ENCODE data around the gene HEATR5A. TPM values are rescaled to one million over a fixed set of nuclear protein-coding genes. Genes with fewer than 3 reads are reported as not detected.
A peak's percentile ranks its signal among the peaks of the same experiment; 100 is the strongest.

Gene HEATR5A
- polyA plus RNA-seq (2011; rRNA removed) (47.1 and 49.5 TPM in 2 replicates), polyA plus RNA-seq (2017; fragmentation: RNase III; extraction: RNeasy Plus Mini Kit Qiagen cat#74134 plus additional on column Dnase treatment) (23.4 to 29.5 TPM (median 25.3 TPM) in 3 replicates), polyA minus RNA-seq (2011; rRNA and poly(A)+ RNA removed) (54.6 and 56.2 TPM in 2 replicates)
- polyA plus RNA-seq (2012; cell fraction: cytosol; rRNA removed) = 8.8 and 9.1 TPM in 2 replicates
- polyA plus RNA-seq (2012; cell fraction: nucleus; rRNA removed) = 7.0 and 9.4 TPM in 2 replicates

- 2% methylated on average over 23 of the region's 56 CpGs for WGBS (ENCODE audit: missing lambda C conversion rate)
- CTCF ChIA-PET = interaction anchor here (0.8 to 3.2 kb wide), 8 partner anchors 8 to 834 kb away, joined by 3 to 14 read pairs (median 6); partner anchors contain the start of gene HECTD1
- Histone ChIP-seq H3K27ac (peak within 1 kb of the TSS; percentile 85 to 95), H3K4me3 (peak within 1 kb of the TSS; percentile 95), H3K4me2 (peak within 1 kb of the TSS; percentile 90), H3K4me1 (peaks cover 25% of the 10 kb centered on the region), H3K9me3 (no peaks in the 10 kb centered on the region)
- TF ChIP-seq CBX8 (IDR thresholded peaks at IDR 0.05) = no peak
- peak; percentile 98 for TF ChIP-seq PHF8 (IDR thresholded peaks at IDR 0.05; ENCODE audit: borderline replicate concordance, low read depth)
- no peak for TF ChIP-seq EHMT2 (IDR thresholded peaks at IDR 0.05; ENCODE audit: low read depth)
- peak; percentile 58; the same call in 1 of the 2 replicates for TF ChIP-seq REST (IDR thresholded peaks at IDR 0.05)
- peak; percentile 61 to 90; a peak in 4 of 5 replicates for TF ChIP-seq JUN (IDR thresholded peaks at IDR 0.05)
- TF ChIP-seq, protein P1, sequence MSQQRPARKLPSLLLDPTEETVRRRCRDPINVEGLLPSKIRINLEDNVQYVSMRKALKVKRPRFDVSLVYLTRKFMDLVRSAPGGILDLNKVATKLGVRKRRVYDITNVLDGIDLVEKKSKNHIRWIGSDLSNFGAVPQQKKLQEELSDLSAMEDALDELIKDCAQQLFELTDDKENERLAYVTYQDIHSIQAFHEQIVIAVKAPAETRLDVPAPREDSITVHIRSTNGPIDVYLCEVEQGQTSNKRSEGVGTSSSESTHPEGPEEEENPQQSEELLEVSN (IDR thresholded peaks at IDR 0.05; ENCODE audit: borderline replicate concordance, low read depth) = peak; percentile 78
- TF ChIP-seq, protein P2, sequence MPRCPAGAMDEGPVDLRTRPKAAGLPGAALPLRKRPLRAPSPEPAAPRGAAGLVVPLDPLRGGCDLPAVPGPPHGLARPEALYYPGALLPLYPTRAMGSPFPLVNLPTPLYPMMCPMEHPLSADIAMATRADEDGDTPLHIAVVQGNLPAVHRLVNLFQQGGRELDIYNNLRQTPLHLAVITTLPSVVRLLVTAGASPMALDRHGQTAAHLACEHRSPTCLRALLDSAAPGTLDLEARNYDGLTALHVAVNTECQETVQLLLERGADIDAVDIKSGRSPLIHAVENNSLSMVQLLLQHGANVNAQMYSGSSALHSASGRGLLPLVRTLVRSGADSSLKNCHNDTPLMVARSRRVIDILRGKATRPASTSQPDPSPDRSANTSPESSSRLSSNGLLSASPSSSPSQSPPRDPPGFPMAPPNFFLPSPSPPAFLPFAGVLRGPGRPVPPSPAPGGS (IDR thresholded peaks at IDR 0.05) = peak; percentile 83
- TF ChIP-seq KDM5A (IDR thresholded peaks at IDR 0.05) = 0 out of 2 replicates have a peak, but pooled peaks have one; percentile 7
- no peak for TF ChIP-seq FOSB (CRISPR knock-in tag; IDR thresholded peaks at IDR 0.05)
- no peak for TF ChIP-seq NFE2L2 (conservative IDR thresholded peaks at IDR 0.05; ENCODE audit: low read length)
- 0 out of 2 replicates have a peak, but pooled peaks have one; percentile 14 for TF ChIP-seq GATA3 (IDR thresholded peaks at IDR 0.05; ENCODE audit: borderline replicate concordance)
- TF ChIP-seq POLR2A (IDR thresholded peaks at IDR 0.05; ENCODE audit: low read length) = peak; percentile 100
- no peak; the same call in 1 of the 2 replicates for TF ChIP-seq KDM1A (IDR thresholded peaks at IDR 0.05; ENCODE audit: low read depth)
- TF ChIP-seq, protein P3, sequence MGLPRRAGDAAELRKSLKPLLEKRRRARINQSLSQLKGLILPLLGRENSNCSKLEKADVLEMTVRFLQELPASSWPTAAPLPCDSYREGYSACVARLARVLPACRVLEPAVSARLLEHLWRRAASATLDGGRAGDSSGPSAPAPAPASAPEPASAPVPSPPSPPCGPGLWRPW (IDR thresholded peaks at IDR 0.05) = no peak
- no peak for TF ChIP-seq HMGXB4 (CRISPR knock-in tag; IDR thresholded peaks at IDR 0.05; ENCODE audit: borderline replicate concordance)
- TF ChIP-seq TFCP2L1 (CRISPR knock-in tag; IDR thresholded peaks at IDR 0.05) = 0 out of 2 replicates have a peak, but pooled peaks have one; percentile 70
- TF ChIP-seq MAX (IDR thresholded peaks at IDR 0.05) = peak; percentile 73
- no peak for TF ChIP-seq CHD2 (IDR thresholded peaks at IDR 0.05; ENCODE audit: low read length, partially characterized antibody)
- TF ChIP-seq, protein P4, sequence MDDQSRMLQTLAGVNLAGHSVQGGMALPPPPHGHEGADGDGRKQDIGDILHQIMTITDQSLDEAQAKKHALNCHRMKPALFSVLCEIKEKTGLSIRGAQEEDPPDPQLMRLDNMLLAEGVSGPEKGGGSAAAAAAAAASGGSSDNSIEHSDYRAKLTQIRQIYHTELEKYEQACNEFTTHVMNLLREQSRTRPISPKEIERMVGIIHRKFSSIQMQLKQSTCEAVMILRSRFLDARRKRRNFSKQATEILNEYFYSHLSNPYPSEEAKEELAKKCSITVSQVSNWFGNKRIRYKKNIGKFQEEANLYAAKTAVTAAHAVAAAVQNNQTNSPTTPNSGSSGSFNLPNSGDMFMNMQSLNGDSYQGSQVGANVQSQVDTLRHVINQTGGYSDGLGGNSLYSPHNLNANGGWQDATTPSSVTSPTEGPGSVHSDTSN (IDR thresholded peaks at IDR 0.05) = 0 out of 2 replicates have a peak, but pooled peaks have one; percentile 41
- TF ChIP-seq RFX5 (IDR thresholded peaks at IDR 0.05) = no peak
- 0 out of 2 replicates have a peak, but pooled peaks have one; percentile 48 for TF ChIP-seq MYC (IDR thresholded peaks at IDR 0.05; ENCODE audit: borderline replicate concordance, low read length)
- FAIRE-seq (no peak), DNase-seq (ENCODE audit: low read depth in 1 of 2, low spot score in 1 of 2) (peak; percentile 78 to 94), ATAC-seq (peak; percentile 95 to 96)
- POLR2A ChIA-PET = interaction anchor here (0.5 to 3.1 kb wide), 32 partner anchors 8 to 1139 kb away, joined by 3 to 58 read pairs (median 5); partner anchors contain the start of genes AP4S1, DTD2, HECTD1 and STRN3
Measured at GRCh38 chr14:31420319-31421111, at the start of gene HEATR5A. TSS of gene HEATR5A (minus strand) at chr14:31420550. CDS start at chr14:31402975, 17,575 bp downstream.
